Subcutaneous adipose tissue (tissue), 4 donors: ENCODE results near the gene NKAIN2. TPM values are rescaled to one million over a fixed set of nuclear protein-coding genes. Genes with fewer than 3 reads are reported as not detected.

ENCODE experiments used
- CTCF ChIP-seq: fragments of 450-650 bp; IDR thresholded peaks from one replicate; pipeline ENCODE4 v1.5.1; 2016; ENCODE audit warnings: low read depth, mild to moderate bottlenecking, control low read depth, antibody characterized with exemption, moderate library complexity
- total RNA-seq, 4 donors: library from RNA; depleted of rRNA; stranded (reverse); fragments of >200 nt; gene quantifications; one replicate each; pipeline ENCODE4 v1.1.0, GENCODE V29; 2016

The NKAIN2 gene
- total RNA-seq, 4 donors from 2014 or later, result not detected

GRCh38 chr6:124859366-124859765, 1055.7 kb downstream of the NKAIN2 start:
- TF ChIP-seq CTCF, result no peak

GRCh38 chr6:124866040-124866439, 1062.4 kb downstream of the NKAIN2 start:
- TF ChIP-seq CTCF, result no peak

- TF ChIP-seq CTCF, result no peak
Observed at GRCh38 chr6:124867121-124867520, 1063.5 kb downstream of the NKAIN2 start.

GRCh38 chr6:124868481-124868880, 1064.8 kb downstream of the NKAIN2 start:
- TF ChIP-seq CTCF, result no peak

- TF ChIP-seq CTCF, result no peak
Observed at GRCh38 chr6:124869416-124869815, 1065.8 kb downstream of the NKAIN2 start.

- no peak for TF ChIP-seq CTCF
Observed at GRCh38 chr6:124870611-124871459, 1067.2 kb downstream of the NKAIN2 start.

- TF ChIP-seq CTCF, result no peak
Observed at GRCh38 chr6:124872361-124873065, 1068.8 kb downstream of the NKAIN2 start.
